Fibroblast of lung (primary cell): Measurements from ENCODE around the gene ATP2B1. TPM values are rescaled to one million over a fixed set of nuclear protein-coding genes. Genes with fewer than 3 reads are reported as not detected.

Experiments used
- DNase-seq, 2 donors: peaks; one replicate each; pipeline versions ENCODE4 v3.0.0 to v3.0.0-alpha.2; 2010; ENCODE audit warnings: low read depth in 2 of 2
- H2AFZ ChIP-seq: 2 replicates; pipeline ENCODE4 v1.5.1; 2012; ENCODE audit warnings: low read length, control low read depth, inconsistent platforms
- H3K27ac ChIP-seq: 2 replicates; pipeline ENCODE4 v1.5.1; 2011; ENCODE audit warnings: low read length, control low read depth; ENCODE audit not compliant: insufficient read depth
- H3K27me3 ChIP-seq: 2 replicates; pipeline ENCODE4 v1.5.1; 2011; ENCODE audit warnings: mild to moderate bottlenecking, low read length; ENCODE audit not compliant: control insufficient read depth, insufficient read depth
- H3K36me3 ChIP-seq: 2 replicates; pipeline ENCODE4 v1.5.1; 2011; ENCODE audit warnings: low read length; ENCODE audit not compliant: control insufficient read depth, insufficient read depth
- H3K4me1 ChIP-seq: 2 replicates; pipeline ENCODE4 v1.5.1; 2011; ENCODE audit warnings: low read length; ENCODE audit not compliant: control insufficient read depth, insufficient read depth; ENCODE audit errors: extremely low read depth
- H3K4me2 ChIP-seq: 2 replicates; pipeline ENCODE4 v1.5.1; 2011; ENCODE audit warnings: low read length, control low read depth; ENCODE audit not compliant: insufficient read depth; ENCODE audit errors: extremely low read depth
- H3K4me3 ChIP-seq, 4 experiments: fragments of 200-600 bp in 1 of 4; sonication (generic) in 1 of 4; replicated peaks in 1 of 4; 2 replicates each; pipeline ENCODE4 v1.5.1; 2011 to 2016; ENCODE audit warnings: low read length in 4 of 4, low read depth in 3 of 4, mild to moderate bottlenecking in 3 of 4, control low read depth in 2 of 4, inconsistent platforms in 1 of 4, mixed read lengths in 1 of 4; ENCODE audit not compliant: insufficient read depth in 1 of 4; ENCODE audit errors: control extremely low read depth in 1 of 4
- H3K79me2 ChIP-seq: 2 replicates; pipeline ENCODE4 v1.5.1; 2012; ENCODE audit warnings: mild to moderate bottlenecking, low read length, inconsistent platforms; ENCODE audit not compliant: control insufficient read depth, insufficient read depth
- H3K9ac ChIP-seq: 2 replicates; pipeline ENCODE4 v1.5.1; 2011; ENCODE audit warnings: mild to moderate bottlenecking, low read length, control low read depth; ENCODE audit not compliant: insufficient read depth
- H3K9me3 ChIP-seq: 2 replicates; pipeline ENCODE4 v1.5.1; 2012; ENCODE audit warnings: low read depth, low read length; ENCODE audit not compliant: control insufficient read depth, insufficient read depth
- H4K20me1 ChIP-seq: 2 replicates; pipeline ENCODE4 v1.5.1; 2011; ENCODE audit warnings: low read length; ENCODE audit not compliant: control insufficient read depth, insufficient read depth; ENCODE audit errors: extremely low read depth
- EZH2 ChIP-seq: IDR thresholded peaks from 2 replicates; pipeline ENCODE4 v1.5.1; 2012; ENCODE audit warnings: low read length, control low read depth, mild to moderate bottlenecking; ENCODE audit errors: missing control alignments
- polyA plus RNA-seq, 2 donors: library from polyadenylated mRNA; depleted of rRNA in 1 of 2; stranded (reverse) in 1 of 2; unstranded in 1 of 2; fragments of >200 nt; gene quantifications; 2 replicates each; pipeline ENCODE4 v1.2.1, GENCODE V29; 2011 to 2012; ENCODE audit warnings: missing spikeins in 1 of 2
- total RNA-seq: library from RNA; depleted of rRNA; stranded (reverse); fragments of >200 nt; gene quantifications from 2 replicates; pipeline ENCODE4 v1.2.1, GENCODE V29; 2014
- TF ChIP-seq, protein P1 (sequence below), 2 donors: IDR thresholded peaks in 1 of 2; conservative IDR thresholded peaks in 1 of 2; 1 replicate in 1 of 2; 2 replicates in 1 of 2; pipeline ENCODE4 v1.5.1; 2011 to 2012; ENCODE audit warnings: low read length in 2 of 2, control low read depth in 1 of 2, inconsistent platforms in 1 of 2, low read depth in 1 of 2, mild to moderate bottlenecking in 1 of 2

ATP2B1 gene
- total and polyA plus RNA-seq, 2 donors (not counting 1 experiment from before 2014, with no cell fraction given): 64.3 to 141 TPM

DNA sequence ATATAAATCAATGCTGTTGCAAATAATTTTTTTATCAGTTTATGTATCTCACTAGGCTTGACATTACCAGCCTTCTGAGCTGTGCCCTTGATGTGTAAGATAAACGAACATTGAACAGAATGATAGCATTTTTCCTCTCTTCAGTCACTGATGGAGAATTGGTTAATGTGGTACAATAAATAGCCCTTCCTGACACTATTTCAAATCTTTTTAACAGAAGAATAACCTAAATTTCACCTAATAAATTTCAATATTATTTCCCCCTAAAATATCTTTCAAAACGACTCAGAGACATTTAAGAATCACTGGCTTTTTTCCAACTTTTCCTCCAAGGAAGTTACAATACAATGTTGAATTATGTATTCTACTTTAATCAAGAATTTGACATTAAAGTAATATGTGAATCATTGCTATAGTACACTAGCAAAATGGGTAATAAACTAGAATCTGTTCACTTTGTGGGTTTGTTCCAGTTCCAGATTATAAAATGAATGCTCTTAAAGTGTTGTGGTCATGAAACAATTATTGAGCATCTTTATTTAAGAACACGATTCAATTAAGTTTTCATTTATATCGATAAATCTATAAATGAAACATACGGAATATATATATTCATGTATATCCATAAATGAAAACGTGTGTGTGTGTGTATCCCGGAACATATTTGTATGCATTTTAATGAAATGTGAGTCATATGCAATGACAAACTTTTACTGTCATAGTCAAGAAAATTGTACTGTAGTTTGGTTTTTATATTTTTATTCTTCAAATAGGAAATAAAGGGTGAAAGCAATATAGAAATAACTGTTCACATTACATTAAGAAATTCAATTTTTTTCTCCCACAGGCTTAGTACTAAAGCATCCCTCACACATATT lies 2.5 kb upstream of the ATP2B1 start:
- Histone ChIP-seq H3K4me3 (peak overlapping the region; percentile 72 to 94 (median 82)), H3K36me3 (no peaks in the 10 kb centered on the region), H4K20me1 (no peaks in the 10 kb centered on the region), H3K27me3 (no peaks in the 10 kb centered on the region), H3K4me1 (no peaks in the 10 kb centered on the region), H3K4me2 (peak overlapping the region; percentile 84), H3K9me3 (no peaks in the 10 kb centered on the region), H2AFZ (no peak overlapping the region), H3K27ac (peak overlapping the region; percentile 98), H3K79me2 (peaks cover 24% of the 10 kb centered on the region), H3K9ac (no peak overlapping the region)
- TF ChIP-seq, protein P1, sequence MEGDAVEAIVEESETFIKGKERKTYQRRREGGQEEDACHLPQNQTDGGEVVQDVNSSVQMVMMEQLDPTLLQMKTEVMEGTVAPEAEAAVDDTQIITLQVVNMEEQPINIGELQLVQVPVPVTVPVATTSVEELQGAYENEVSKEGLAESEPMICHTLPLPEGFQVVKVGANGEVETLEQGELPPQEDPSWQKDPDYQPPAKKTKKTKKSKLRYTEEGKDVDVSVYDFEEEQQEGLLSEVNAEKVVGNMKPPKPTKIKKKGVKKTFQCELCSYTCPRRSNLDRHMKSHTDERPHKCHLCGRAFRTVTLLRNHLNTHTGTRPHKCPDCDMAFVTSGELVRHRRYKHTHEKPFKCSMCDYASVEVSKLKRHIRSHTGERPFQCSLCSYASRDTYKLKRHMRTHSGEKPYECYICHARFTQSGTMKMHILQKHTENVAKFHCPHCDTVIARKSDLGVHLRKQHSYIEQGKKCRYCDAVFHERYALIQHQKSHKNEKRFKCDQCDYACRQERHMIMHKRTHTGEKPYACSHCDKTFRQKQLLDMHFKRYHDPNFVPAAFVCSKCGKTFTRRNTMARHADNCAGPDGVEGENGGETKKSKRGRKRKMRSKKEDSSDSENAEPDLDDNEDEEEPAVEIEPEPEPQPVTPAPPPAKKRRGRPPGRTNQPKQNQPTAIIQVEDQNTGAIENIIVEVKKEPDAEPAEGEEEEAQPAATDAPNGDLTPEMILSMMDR (conservative IDR thresholded peaks at IDR 0.05 in 1 of 2, IDR thresholded peaks at IDR 0.05 in 1 of 2; ENCODE audit: low read depth in 1 of 2, low read length in 2 of 2): no peak
- no peak for TF ChIP-seq EZH2
- peak in 1 of 2 donors; percentile 41 for DNase-seq

GRCh38 chr12:89709995-89710872 lies 1.6 kb upstream of the ATP2B1 start:
- TF ChIP-seq EZH2: no peak
- TF ChIP-seq, protein P1 (conservative IDR thresholded peaks at IDR 0.05 in 1 of 2, IDR thresholded peaks at IDR 0.05 in 1 of 2; ENCODE audit: low read depth in 1 of 2, low read length in 2 of 2): no peak
- Histone ChIP-seq H3K27me3 (no peaks in the 10 kb centered on the region), H3K4me2 (peak overlapping the region; percentile 84), H3K9ac (peak overlapping the region; percentile 92), H3K27ac (peak overlapping the region; percentile 98), H3K9me3 (no peaks in the 10 kb centered on the region), H3K79me2 (peaks cover 33% of the 10 kb centered on the region), H3K4me3 (peak overlapping the region; percentile 72 to 94 (median 82)), H3K36me3 (no peaks in the 10 kb centered on the region), H2AFZ (no peak overlapping the region), H3K4me1 (no peaks in the 10 kb centered on the region), H4K20me1 (no peaks in the 10 kb centered on the region)
- no peak for DNase-seq
